ENCODE results near the gene RPS6KA2.

- no peak for TF ChIP-seq POLR2A (IDR thresholded peaks at IDR 0.05)
- TF ChIP-seq, protein P1, sequence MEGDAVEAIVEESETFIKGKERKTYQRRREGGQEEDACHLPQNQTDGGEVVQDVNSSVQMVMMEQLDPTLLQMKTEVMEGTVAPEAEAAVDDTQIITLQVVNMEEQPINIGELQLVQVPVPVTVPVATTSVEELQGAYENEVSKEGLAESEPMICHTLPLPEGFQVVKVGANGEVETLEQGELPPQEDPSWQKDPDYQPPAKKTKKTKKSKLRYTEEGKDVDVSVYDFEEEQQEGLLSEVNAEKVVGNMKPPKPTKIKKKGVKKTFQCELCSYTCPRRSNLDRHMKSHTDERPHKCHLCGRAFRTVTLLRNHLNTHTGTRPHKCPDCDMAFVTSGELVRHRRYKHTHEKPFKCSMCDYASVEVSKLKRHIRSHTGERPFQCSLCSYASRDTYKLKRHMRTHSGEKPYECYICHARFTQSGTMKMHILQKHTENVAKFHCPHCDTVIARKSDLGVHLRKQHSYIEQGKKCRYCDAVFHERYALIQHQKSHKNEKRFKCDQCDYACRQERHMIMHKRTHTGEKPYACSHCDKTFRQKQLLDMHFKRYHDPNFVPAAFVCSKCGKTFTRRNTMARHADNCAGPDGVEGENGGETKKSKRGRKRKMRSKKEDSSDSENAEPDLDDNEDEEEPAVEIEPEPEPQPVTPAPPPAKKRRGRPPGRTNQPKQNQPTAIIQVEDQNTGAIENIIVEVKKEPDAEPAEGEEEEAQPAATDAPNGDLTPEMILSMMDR (IDR thresholded peaks at IDR 0.05) = no peak
Observed at GRCh38 chr6:166648846-166649245, 21.8 kb upstream of the RPS6KA2 start.

Data from gastroesophageal sphincter (tissue), 3 donors.